Measurements from ENCODE around the gene PDE4D. TPM values are rescaled to one million over a fixed set of nuclear protein-coding genes. Genes with fewer than 3 reads are reported as not detected.

PDE4D gene
- total RNA-seq, 4 donors from 2014 or later, result 14.7 to 36.3 (median 24.7) TPM

DNA sequence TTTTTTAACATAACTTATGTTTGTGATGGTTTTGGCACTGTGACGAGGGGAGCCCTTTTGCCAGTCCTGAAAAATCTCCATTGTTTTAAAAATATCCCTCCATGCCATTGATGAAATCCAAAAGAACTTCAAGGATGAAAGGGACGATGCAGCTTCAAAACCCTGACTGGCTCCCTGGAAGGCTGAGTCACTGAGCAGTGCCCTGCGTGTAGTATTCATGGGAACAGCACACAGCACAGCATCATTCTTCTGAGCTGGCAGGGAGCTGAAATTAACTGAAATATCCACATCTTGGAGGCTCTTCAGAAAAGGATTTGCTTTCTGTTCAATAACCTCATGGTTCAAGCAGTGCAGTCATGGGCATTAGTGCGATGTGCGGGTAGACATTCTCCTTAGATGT is 29.7 kb downstream of the PDE4D start:
- intact Hi-C loops (cut with DNase I), result no loop called here
- Histone ChIP-seq H3K27ac (no peak overlapping the region), H3K27me3 (no peaks in the 10 kb centered on the region), H3K4me3 (replicated peaks in 1 of 3) (no peak overlapping the region), H3K4me1 (no peaks in the 10 kb centered on the region), H3K36me3 (no peaks in the 10 kb centered on the region), H3K9me3 (no peaks in the 10 kb centered on the region)
- TF ChIP-seq POLR2A (IDR thresholded peaks at IDR 0.05), result no peak
- TF ChIP-seq, protein P1, sequence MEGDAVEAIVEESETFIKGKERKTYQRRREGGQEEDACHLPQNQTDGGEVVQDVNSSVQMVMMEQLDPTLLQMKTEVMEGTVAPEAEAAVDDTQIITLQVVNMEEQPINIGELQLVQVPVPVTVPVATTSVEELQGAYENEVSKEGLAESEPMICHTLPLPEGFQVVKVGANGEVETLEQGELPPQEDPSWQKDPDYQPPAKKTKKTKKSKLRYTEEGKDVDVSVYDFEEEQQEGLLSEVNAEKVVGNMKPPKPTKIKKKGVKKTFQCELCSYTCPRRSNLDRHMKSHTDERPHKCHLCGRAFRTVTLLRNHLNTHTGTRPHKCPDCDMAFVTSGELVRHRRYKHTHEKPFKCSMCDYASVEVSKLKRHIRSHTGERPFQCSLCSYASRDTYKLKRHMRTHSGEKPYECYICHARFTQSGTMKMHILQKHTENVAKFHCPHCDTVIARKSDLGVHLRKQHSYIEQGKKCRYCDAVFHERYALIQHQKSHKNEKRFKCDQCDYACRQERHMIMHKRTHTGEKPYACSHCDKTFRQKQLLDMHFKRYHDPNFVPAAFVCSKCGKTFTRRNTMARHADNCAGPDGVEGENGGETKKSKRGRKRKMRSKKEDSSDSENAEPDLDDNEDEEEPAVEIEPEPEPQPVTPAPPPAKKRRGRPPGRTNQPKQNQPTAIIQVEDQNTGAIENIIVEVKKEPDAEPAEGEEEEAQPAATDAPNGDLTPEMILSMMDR (IDR thresholded peaks at IDR 0.05), result no peak
- 86% methylated on average over 5 of the region's 5 CpGs for WGBS, 2 donors
- DNase-seq, result no peak

DNA sequence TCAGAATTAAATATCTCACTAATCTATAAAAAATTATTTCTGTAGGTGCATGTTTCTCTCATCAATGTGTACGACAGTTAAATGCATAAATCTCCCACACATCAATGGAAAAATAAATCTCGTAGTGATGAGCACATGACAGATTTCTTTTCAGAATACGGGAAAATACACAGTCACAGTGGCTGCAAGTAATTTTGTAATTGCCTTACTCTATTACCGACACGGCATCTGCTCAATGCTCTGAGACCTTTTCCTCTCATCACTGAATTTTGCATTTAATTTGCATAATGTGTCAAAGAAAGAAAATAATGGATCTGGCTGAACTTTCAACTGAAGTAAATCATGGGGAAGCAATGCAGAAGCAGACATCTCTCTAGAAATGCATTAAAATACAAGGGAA is 37.2 kb downstream of the PDE4D start:
- TF ChIP-seq, protein P1 (IDR thresholded peaks at IDR 0.05), result no peak
- no peak for TF ChIP-seq POLR2A (IDR thresholded peaks at IDR 0.05)
- H3K4me1 ChIP-seq, result no peaks in the 10 kb centered on the region
- H3K27ac ChIP-seq, result no peak overlapping the region
- H3K4me3 ChIP-seq (replicated peaks in 1 of 3), result no peak overlapping the region
- no peaks in the 10 kb centered on the region for H3K36me3 ChIP-seq
- intact Hi-C loops (cut with DNase I), result no loop called here
- no peaks in the 10 kb centered on the region for H3K27me3 ChIP-seq
- no peaks in the 10 kb centered on the region for H3K9me3 ChIP-seq
- no peak for DNase-seq
- 88 to 89% methylated on average over 5 of the region's 5 CpGs for WGBS, 2 donors

DNA sequence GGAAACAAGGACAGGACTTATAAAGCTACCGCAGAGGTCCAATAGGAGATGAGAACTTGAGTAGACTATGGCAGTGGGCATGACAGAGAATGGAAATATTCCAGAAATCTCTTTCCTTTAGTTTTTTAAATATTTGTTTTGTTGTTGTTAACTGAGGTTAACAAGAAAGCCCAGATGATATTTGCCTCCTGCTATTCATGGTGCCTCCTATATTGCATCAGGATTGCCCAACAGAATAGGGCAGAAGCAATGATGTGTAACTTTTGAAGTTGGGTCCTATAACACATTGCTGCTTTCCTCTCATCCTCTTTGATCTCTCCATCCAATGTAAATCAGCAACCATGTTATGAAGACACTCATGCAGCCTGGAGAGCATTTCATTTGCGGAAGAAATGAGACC is 42.8 kb downstream of the PDE4D start:
- TF ChIP-seq, protein P1 (IDR thresholded peaks at IDR 0.05), result no peak
- no peak for TF ChIP-seq POLR2A (IDR thresholded peaks at IDR 0.05)
- no peak for DNase-seq
- no peak overlapping the region for H3K27ac ChIP-seq
- intact Hi-C loops (cut with DNase I), result no loop called here
- WGBS, 2 donors, result 91 to 98% methylated on average over 2 of the region's 2 CpGs
- no peaks in the 10 kb centered on the region for H3K9me3 ChIP-seq
- no peaks in the 10 kb centered on the region for H3K27me3 ChIP-seq
- H3K4me3 ChIP-seq (replicated peaks in 1 of 3), result no peak overlapping the region
- no peaks in the 10 kb centered on the region for H3K36me3 ChIP-seq
- H3K4me1 ChIP-seq, result no peaks in the 10 kb centered on the region

- no peak for DNase-seq
- TF ChIP-seq, protein P1 (IDR thresholded peaks at IDR 0.05), result no peak
- no peak for TF ChIP-seq POLR2A (IDR thresholded peaks at IDR 0.05)
- WGBS, 2 donors, result 97 to 99% methylated on average over 2 of the region's 2 CpGs
- Histone ChIP-seq H3K9me3 (no peaks in the 10 kb centered on the region), H3K36me3 (no peaks in the 10 kb centered on the region), H3K4me3 (replicated peaks in 1 of 3) (no peak overlapping the region), H3K27me3 (no peaks in the 10 kb centered on the region), H3K4me1 (no peaks in the 10 kb centered on the region), H3K27ac (no peak overlapping the region)
- intact Hi-C loops (cut with DNase I), result no loop called here
Observed at GRCh38 chr5:59847586-59847985, 45.9 kb downstream of the PDE4D start.

- Histone ChIP-seq H3K9me3 (no peaks in the 10 kb centered on the region), H3K27me3 (no peaks in the 10 kb centered on the region), H3K4me3 (replicated peaks in 1 of 3) (no peak overlapping the region), H3K4me1 (no peaks in the 10 kb centered on the region), H3K27ac (no peak overlapping the region), H3K36me3 (no peaks in the 10 kb centered on the region)
- no peak for TF ChIP-seq POLR2A (IDR thresholded peaks at IDR 0.05)
- TF ChIP-seq, protein P1 (IDR thresholded peaks at IDR 0.05), result no peak
- WGBS, 2 donors, result 92 to 97% methylated on average over 2 of the region's 2 CpGs
- no peak for DNase-seq
- intact Hi-C loops (cut with DNase I), result no loop called here
Observed at GRCh38 chr5:59845730-59846129, 47.8 kb downstream of the PDE4D start.
